Erythroblast (primary cell): ENCODE measurements around the gene FIGNL1.

Experiments
- GATA1 ChIP-seq: IDR thresholded peaks from 2 replicates; pipeline ENCODE4 v1.6.1; 2011; ENCODE audit warnings: low read depth, mild to moderate bottlenecking, control low read depth, low read length, moderate library complexity
- POLR2A ChIP-seq: IDR thresholded peaks from 2 replicates; pipeline ENCODE4 v1.6.1; 2011; ENCODE audit warnings: mild to moderate bottlenecking, low read length

DNA sequence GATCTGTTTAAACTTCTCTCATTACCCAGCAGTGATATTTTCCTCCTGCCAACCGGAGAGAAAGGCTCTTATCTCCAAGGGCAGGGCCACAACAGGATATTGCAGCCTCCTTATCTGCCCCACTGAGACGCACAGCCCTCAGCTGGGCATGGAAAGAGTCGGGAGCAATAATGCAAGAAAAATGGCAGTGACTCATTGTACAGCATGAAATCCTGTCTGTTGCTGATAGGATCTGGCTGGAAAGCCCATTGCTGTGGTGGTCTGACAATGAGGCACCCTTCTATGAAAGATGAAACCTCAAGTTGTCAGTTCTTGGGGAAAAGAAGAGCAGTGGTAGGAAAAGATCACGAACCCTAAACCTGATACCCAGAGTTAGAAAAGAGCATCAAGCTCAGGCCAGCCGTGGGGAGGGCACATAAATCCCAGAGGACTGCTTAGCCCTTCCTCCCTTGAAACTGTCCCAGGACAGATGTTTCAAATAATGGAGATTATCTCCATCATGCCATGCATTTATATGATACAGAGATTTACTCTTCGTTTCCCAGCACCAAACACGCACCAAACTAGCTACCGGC lies 47.0 kb upstream of the FIGNL1 start:
- TF ChIP-seq POLR2A (peak; percentile 50), GATA1 (peak; percentile 46)
